H9 (cell line): ENCODE results near the gene BBX. TPM values are rescaled to one million over a fixed set of nuclear protein-coding genes. Genes with fewer than 3 reads are reported as not detected.

Experiments used
- DNase-seq: peaks from one replicate; pipeline ENCODE4 v3.0.0-alpha.2; 2017
- H2AFZ ChIP-seq: one replicate; pipeline ENCODE4 v1.6.1; 2013; ENCODE audit warnings: mild to moderate bottlenecking, low read length, control low read depth, moderate library complexity
- H2AK5ac ChIP-seq: 2 replicates; pipeline ENCODE4 v1.6.1; 2013; ENCODE audit warnings: low read length, control low read depth, mixed read lengths; ENCODE audit not compliant: insufficient read length
- H2BK120ac ChIP-seq: one replicate; pipeline ENCODE4 v1.6.1; 2013; ENCODE audit warnings: low read depth, mild to moderate bottlenecking, low read length, control low read depth, inconsistent platforms; ENCODE audit not compliant: poor library complexity, severe bottlenecking
- H2BK12ac ChIP-seq: 2 replicates; pipeline ENCODE4 v1.6.1; 2013; ENCODE audit warnings: low read length, control low read depth, mixed read lengths, low read depth; ENCODE audit not compliant: insufficient read length
- H2BK15ac ChIP-seq: 2 replicates; pipeline ENCODE4 v1.6.1; 2013; ENCODE audit warnings: low read depth, low read length, control low read depth
- H2BK20ac ChIP-seq: one replicate; pipeline ENCODE4 v1.6.1; 2013; ENCODE audit warnings: low read depth, mild to moderate bottlenecking, low read length, control low read depth, inconsistent platforms; ENCODE audit not compliant: poor library complexity, severe bottlenecking
- H2BK5ac ChIP-seq: 2 replicates; pipeline ENCODE4 v1.6.1; 2013; ENCODE audit warnings: low read length, control low read depth, mixed read lengths; ENCODE audit not compliant: insufficient read length
- H3K14ac ChIP-seq: 2 replicates; pipeline ENCODE4 v1.6.1; 2013; ENCODE audit warnings: low read length, control low read depth; ENCODE audit not compliant: insufficient read depth
- H3K18ac ChIP-seq: 2 replicates; pipeline ENCODE4 v1.6.1; 2013; ENCODE audit warnings: low read depth, mild to moderate bottlenecking, mixed read lengths, low read length, control low read depth; ENCODE audit not compliant: insufficient read length
- H3K23ac ChIP-seq: 2 replicates; pipeline ENCODE4 v1.6.1; 2013; ENCODE audit warnings: low read length, control low read depth, mixed read lengths, low read depth; ENCODE audit not compliant: insufficient read length
- H3K23me2 ChIP-seq: 2 replicates; pipeline ENCODE4 v1.6.1; 2013; ENCODE audit warnings: low read depth, mild to moderate bottlenecking, mixed read lengths, low read length, control low read depth; ENCODE audit not compliant: insufficient read length, poor library complexity, severe bottlenecking
- H3K27ac ChIP-seq: 2 replicates; pipeline ENCODE4 v1.5.1; 2013; ENCODE audit warnings: low read length, control low read depth, mixed read lengths, low read depth; ENCODE audit not compliant: insufficient read length
- H3K27me3 ChIP-seq: 2 replicates; pipeline ENCODE4 v1.6.1; 2013; ENCODE audit warnings: low read length, control low read depth, inconsistent platforms; ENCODE audit not compliant: insufficient read depth
- H3K4ac ChIP-seq: 2 replicates; pipeline ENCODE4 v1.6.1; 2013; ENCODE audit warnings: low read depth, mild to moderate bottlenecking, control low read depth, inconsistent platforms, low read length, moderate library complexity
- H3K4me1 ChIP-seq: 2 replicates; pipeline ENCODE4 v1.6.1; 2013; ENCODE audit warnings: low read length, control low read depth, inconsistent platforms; ENCODE audit not compliant: insufficient read depth
- H3K4me2 ChIP-seq: 2 replicates; pipeline ENCODE4 v1.6.1; 2013; ENCODE audit warnings: low read length, control low read depth, mixed read lengths; ENCODE audit not compliant: insufficient read length, insufficient read depth
- H3K56ac ChIP-seq: 2 replicates; pipeline ENCODE4 v1.6.1; 2013; ENCODE audit warnings: low read depth, mild to moderate bottlenecking, mixed read lengths, low read length, control low read depth; ENCODE audit not compliant: insufficient read length
- H3K79me1 ChIP-seq: 2 replicates; pipeline ENCODE4 v1.6.1; 2013; ENCODE audit warnings: low read depth, mild to moderate bottlenecking, moderate library complexity, low read length, control low read depth, inconsistent platforms; ENCODE audit not compliant: insufficient read depth, poor library complexity, severe bottlenecking
- H3K79me2 ChIP-seq: 2 replicates; pipeline ENCODE4 v1.6.1; 2013; ENCODE audit warnings: low read length, control low read depth, inconsistent platforms; ENCODE audit not compliant: insufficient read depth
- H3K9ac ChIP-seq: 2 replicates; pipeline ENCODE4 v1.6.1; 2013; ENCODE audit warnings: low read length, control low read depth, mixed read lengths; ENCODE audit not compliant: insufficient read length; ENCODE audit errors: extremely low read depth
- H3K9me3 ChIP-seq: one replicate; pipeline ENCODE4 v1.6.1; 2013; ENCODE audit warnings: low read depth, low read length, inconsistent platforms; ENCODE audit not compliant: control insufficient read depth
- H3T11ph ChIP-seq: one replicate; pipeline ENCODE4 v1.6.1; 2013; ENCODE audit warnings: mild to moderate bottlenecking, low read length, control low read depth, inconsistent platforms
- H4K20me1 ChIP-seq: one replicate; pipeline ENCODE4 v1.6.1; 2013; ENCODE audit not compliant: control insufficient read depth, insufficient read length, insufficient read depth
- H4K5ac ChIP-seq: 2 replicates; pipeline ENCODE4 v1.6.1; 2013; ENCODE audit warnings: low read depth, mild to moderate bottlenecking, mixed read lengths, low read length, control low read depth; ENCODE audit not compliant: insufficient read length
- H4K8ac ChIP-seq: replicated peaks from 2 replicates; pipeline ENCODE4 v1.6.1; 2013; ENCODE audit warnings: low read length, control low read depth, mixed read lengths, low read depth; ENCODE audit not compliant: insufficient read length
- H4K91ac ChIP-seq: 2 replicates; pipeline ENCODE4 v1.6.1; 2013; ENCODE audit warnings: low read depth, mild to moderate bottlenecking, moderate library complexity, mixed read lengths, low read length, control low read depth; ENCODE audit not compliant: insufficient read length
- H3K27ac Mint-ChIP-seq, 3 experiments: 2 replicates in 2 of 3; 3 replicates in 1 of 3; pipeline ENCODE4 v1.8.0; 2020 to 2021; ENCODE audit warnings: mixed read lengths in 3 of 3, mild to moderate bottlenecking in 1 of 3, moderate library complexity in 1 of 3
- H3K27me3 Mint-ChIP-seq: 2 replicates; pipeline ENCODE4 v1.8.0; 2021; ENCODE audit warnings: low read depth, mild to moderate bottlenecking, moderate library complexity, mixed read lengths
- H3K36me3 Mint-ChIP-seq, 3 experiments: 2 replicates in 2 of 3; 3 replicates in 1 of 3; pipeline ENCODE4 v1.8.0; 2020 to 2021; ENCODE audit warnings: low read depth in 3 of 3, mixed read lengths in 3 of 3; ENCODE audit not compliant: insufficient read depth in 1 of 3
- H3K4me1 Mint-ChIP-seq, 2 experiments: 2 replicates each; pipeline ENCODE4 v1.8.0; 2020; ENCODE audit warnings: mixed read lengths in 2 of 2
- H3K4me3 Mint-ChIP-seq, 2 experiments: 2 replicates in 1 of 2; 3 replicates in 1 of 2; pipeline ENCODE4 v1.8.0; 2020 to 2021; ENCODE audit warnings: mild to moderate bottlenecking in 2 of 2, mixed read lengths in 2 of 2, moderate library complexity in 1 of 2
- H3K9me3 Mint-ChIP-seq, 2 experiments: 2 replicates in 1 of 2; 3 replicates in 1 of 2; pipeline ENCODE4 v1.8.0; 2020; ENCODE audit warnings: mild to moderate bottlenecking in 2 of 2, mixed read lengths in 2 of 2, moderate library complexity in 1 of 2
- CTCF ChIP-seq: fragments of 200-600 bp; sonication (generic); conservative IDR thresholded peaks from 3 replicates; pipeline ENCODE4 v1.8.0; 2021; ENCODE audit warnings: antibody characterized with exemption, mild to moderate bottlenecking
- WGBS: extraction: QIAGEN DNeasy Blood & Tissue Kit; methylation state at CpG from one replicate; pipeline ENCODE4 v1.1.7; 2013; ENCODE audit warnings: missing lambda C conversion rate, low lambda C conversion rate, mixed read lengths; ENCODE audit not compliant: insufficient read length; ENCODE audit errors: extremely low coverage; 5-methylcytosine and 5-hydroxymethylcytosine counted together
- total RNA-seq: library from RNA; stranded (reverse); gene quantifications from 2 replicates; pipeline ENCODE4 v1.2.1, GENCODE V29; 2021

BBX gene
- total RNA-seq, 1 experiment from 2014 or later = 34.8 TPM

DNA sequence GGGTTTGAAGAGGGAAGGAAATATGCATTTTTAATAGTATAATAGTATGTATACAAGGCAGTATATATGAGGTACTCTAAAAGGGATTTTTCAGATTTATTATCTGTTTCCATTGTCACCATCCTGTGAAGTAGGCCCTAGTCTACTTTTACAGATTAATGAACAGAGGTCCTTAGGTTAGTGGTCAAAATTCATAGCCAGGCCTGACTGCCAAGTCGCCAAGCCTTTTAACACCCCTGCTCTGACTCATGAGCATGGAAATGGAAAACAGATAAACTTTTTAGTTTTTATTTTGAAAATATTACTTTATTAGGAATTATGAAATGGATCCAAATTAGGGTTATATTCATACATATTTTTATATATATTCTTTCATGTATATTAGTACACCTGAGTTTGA, 146.9 kb downstream of the BBX start:
- H4K20me1 ChIP-seq = no peaks in the 10 kb centered on the region
- no peak overlapping the region for H2BK12ac ChIP-seq
- no peak overlapping the region for H3K4me3 Mint-ChIP-seq

More for the DNA sequence above, 146.9 kb downstream of the BBX start:
- H4K91ac ChIP-seq = no peak overlapping the region
- no peak overlapping the region for H3K56ac ChIP-seq
- WGBS = no CpG with 5 or more reads among the region's 1 CpG
- no peak overlapping the region for H3K14ac ChIP-seq
- H3K4ac ChIP-seq = no peak overlapping the region
- H3K4me1 ChIP-seq = peaks cover 2% of the 10 kb centered on the region; the same call in 1 of the 2 replicates
- DNase-seq = no peak
- no peak overlapping the region for H2BK20ac ChIP-seq
- H3K23ac ChIP-seq = no peak overlapping the region
- H2BK15ac ChIP-seq = no peak overlapping the region
- Mint-ChIP-seq H3K36me3 (peaks cover 0 to 2% (median 0%) of the 10 kb centered on the region in 3 experiments; a peak in 1 of 7 replicates), H3K4me1 (peaks cover 24 to 26% of the 10 kb centered on the region in 2 experiments), H3K27me3 (no peaks in the 10 kb centered on the region), H3K27ac (no peak overlapping the region), H3K9me3 (no peaks in the 10 kb centered on the region)
- no peaks in the 10 kb centered on the region for H3K9me3 ChIP-seq
- H3K4me2 ChIP-seq = no peak overlapping the region
- no peak overlapping the region for H3K9ac ChIP-seq
- no peak for TF ChIP-seq CTCF
- H2BK120ac ChIP-seq = no peak overlapping the region
- no peaks in the 10 kb centered on the region for H3K23me2 ChIP-seq
- no peak overlapping the region for H2BK5ac ChIP-seq
- no peak overlapping the region for H2AK5ac ChIP-seq
- no peak overlapping the region for H4K5ac ChIP-seq
- H2AFZ ChIP-seq = no peak overlapping the region
- H3K79me1 ChIP-seq = no peaks in the 10 kb centered on the region
- H3K79me2 ChIP-seq = 0 out of 2 replicates have a peak, but pooled peaks cover 2% of the 10 kb centered on the region
- H3T11ph ChIP-seq = no peak overlapping the region
- H4K8ac ChIP-seq = no peak overlapping the region
- no peak overlapping the region for H3K18ac ChIP-seq
- H3K27ac ChIP-seq = no peak overlapping the region
- no peaks in the 10 kb centered on the region for H3K27me3 ChIP-seq
